ENCODE measurements around the gene NALCN. TPM values are rescaled to one million over a fixed set of nuclear protein-coding genes. Genes with fewer than 3 reads are reported as not detected.

The NALCN gene
- total RNA-seq, 1 donor from 2014 or later, result 38.6 TPM

- Mint-ChIP-seq H3K4me3 (ENCODE audit: unreplicated experiment) (peak overlapping the region; percentile 21), H3K4me1 (ENCODE audit: low read depth) (peaks cover 71% of the 10 kb centered on the region), H3K36me3 (ENCODE audit: low read depth) (peaks cover 3% of the 10 kb centered on the region), H3K9me3 (ENCODE audit: low read depth) (peaks cover 2% of the 10 kb centered on the region), H3K27ac (ENCODE audit: unreplicated experiment) (peak overlapping the region; percentile 93), H3K27me3 (ENCODE audit: low read depth) (no peaks in the 10 kb centered on the region)
- no peak for DNase-seq (ENCODE audit: low spot score)
- TF ChIP-seq CTCF (IDR thresholded peaks at IDR 0.05), result no peak
Measured at GRCh38 chr13:101382701-101383100, 33.6 kb downstream of the NALCN start.

GRCh38 chr13:101382086-101382485 lies 34.2 kb downstream of the NALCN start:
- Mint-ChIP-seq H3K27me3 (ENCODE audit: low read depth) (no peaks in the 10 kb centered on the region), H3K36me3 (ENCODE audit: low read depth) (peaks cover 3% of the 10 kb centered on the region), H3K9me3 (ENCODE audit: low read depth) (peaks cover 2% of the 10 kb centered on the region), H3K4me1 (ENCODE audit: low read depth) (peaks cover 66% of the 10 kb centered on the region), H3K27ac (ENCODE audit: unreplicated experiment) (peak overlapping the region; percentile 93), H3K4me3 (ENCODE audit: unreplicated experiment) (peak overlapping the region; percentile 27)
- no peak for TF ChIP-seq CTCF (IDR thresholded peaks at IDR 0.05)
- no peak for DNase-seq (ENCODE audit: low spot score)

GRCh38 chr13:101360525-101360924 lies 55.8 kb downstream of the NALCN start:
- H3K4me1 Mint-ChIP-seq (ENCODE audit: low read depth), result no peaks in the 10 kb centered on the region
- H3K4me3 Mint-ChIP-seq (ENCODE audit: unreplicated experiment), result no peak overlapping the region
- H3K9me3 Mint-ChIP-seq (ENCODE audit: low read depth), result peaks cover 34% of the 10 kb centered on the region
- H3K27me3 Mint-ChIP-seq (ENCODE audit: low read depth), result no peaks in the 10 kb centered on the region
- peaks cover 23% of the 10 kb centered on the region for H3K36me3 Mint-ChIP-seq (ENCODE audit: low read depth)
- H3K27ac Mint-ChIP-seq (ENCODE audit: unreplicated experiment), result no peak overlapping the region
- no peak for TF ChIP-seq CTCF (IDR thresholded peaks at IDR 0.05)
- DNase-seq (ENCODE audit: low spot score), result no peak

DNA sequence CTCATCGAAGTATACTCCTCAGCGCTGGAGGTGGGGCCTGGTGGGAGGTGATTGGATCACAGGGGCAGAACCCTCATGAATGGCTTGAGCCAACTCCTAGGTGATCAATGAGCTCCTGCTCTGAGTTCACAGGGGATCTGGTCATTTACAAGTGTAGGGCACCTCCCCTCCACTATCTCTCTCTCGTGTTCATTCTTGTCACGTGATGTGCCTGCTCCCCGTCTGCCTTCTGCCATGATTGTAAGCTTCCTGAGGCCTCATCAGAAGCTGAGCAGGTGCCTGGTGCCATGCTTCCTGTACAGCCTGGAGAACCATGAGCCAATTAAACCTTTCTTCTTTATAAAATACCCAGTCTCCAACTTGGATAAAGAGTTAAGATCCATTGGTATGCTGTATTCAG lies 61.4 kb downstream of the NALCN start:
- peaks cover 11% of the 10 kb centered on the region for H3K36me3 Mint-ChIP-seq (ENCODE audit: low read depth)
- DNase-seq (ENCODE audit: low spot score), result no peak
- H3K27me3 Mint-ChIP-seq (ENCODE audit: low read depth), result no peaks in the 10 kb centered on the region
- H3K4me1 Mint-ChIP-seq (ENCODE audit: low read depth), result no peaks in the 10 kb centered on the region
- H3K27ac Mint-ChIP-seq (ENCODE audit: unreplicated experiment), result no peak overlapping the region
- no peak overlapping the region for H3K4me3 Mint-ChIP-seq (ENCODE audit: unreplicated experiment)
- no peak for TF ChIP-seq CTCF (IDR thresholded peaks at IDR 0.05)
- peaks cover 17% of the 10 kb centered on the region for H3K9me3 Mint-ChIP-seq (ENCODE audit: low read depth)

- Mint-ChIP-seq H3K27ac (ENCODE audit: unreplicated experiment) (no peak overlapping the region), H3K36me3 (ENCODE audit: low read depth) (peaks cover 5% of the 10 kb centered on the region), H3K4me1 (ENCODE audit: low read depth) (peaks cover 26% of the 10 kb centered on the region), H3K4me3 (ENCODE audit: unreplicated experiment) (no peak overlapping the region), H3K9me3 (ENCODE audit: low read depth) (peaks cover 2% of the 10 kb centered on the region), H3K27me3 (ENCODE audit: low read depth) (no peaks in the 10 kb centered on the region)
- TF ChIP-seq CTCF (IDR thresholded peaks at IDR 0.05), result no peak
- no peak for DNase-seq (ENCODE audit: low spot score)
Measured at GRCh38 chr13:101346942-101347728, 69.2 kb downstream of the NALCN start.

Measured in chondrocyte (in vitro differentiated cells).